CD4-positive, alpha-beta T cell treated with Interleukin-21 for 1 hour (primary cell): ENCODE results near the gene AIFM1.

Experiments used
- DNase-seq: peaks from one replicate; pipeline ENCODE4 v3.0.0-alpha.2; 2020

AIFM1 gene

GRCh38 chrX:130090364-130090763 is 75.3 kb downstream of the AIFM1 start:
- DNase-seq: no peak

- peak; percentile 78 for DNase-seq
Observed at GRCh38 chrX:130086447-130087206, 79.0 kb downstream of the AIFM1 start.

- DNase-seq: peak; percentile 13
Observed at GRCh38 chrX:130085551-130086446, 79.8 kb downstream of the AIFM1 start.

GRCh38 chrX:130084631-130085237 is 80.9 kb downstream of the AIFM1 start:
- DNase-seq: no peak

- DNase-seq: no peak
Observed at GRCh38 chrX:130083656-130084382, 81.8 kb downstream of the AIFM1 start.

- no peak for DNase-seq
Observed at GRCh38 chrX:130083107-130083490, 82.5 kb downstream of the AIFM1 start.

- DNase-seq: peak; percentile 88
Observed at GRCh38 chrX:130082244-130083106, 83.2 kb downstream of the AIFM1 start.

GRCh38 chrX:130081421-130082045 is 84.1 kb downstream of the AIFM1 start:
- no peak for DNase-seq

- no peak for DNase-seq
Observed at GRCh38 chrX:130080791-130081367, 84.8 kb downstream of the AIFM1 start.

- DNase-seq: peak; percentile 69
Observed at GRCh38 chrX:130079824-130080406, 85.7 kb downstream of the AIFM1 start.
